Measurements from ENCODE around the gene KRTAP10-12. TPM values are rescaled to one million over a fixed set of nuclear protein-coding genes. Genes with fewer than 3 reads are reported as not detected.

Gene KRTAP10-12
- total RNA-seq, 3 donors from 2014 or later = not detected

- Mint-ChIP-seq H3K27me3 (ENCODE audit: low read depth) (peaks cover 62% of the 10 kb centered on the region), H3K4me1 (ENCODE audit: low read depth) (peaks cover 10% of the 10 kb centered on the region), H3K9me3 (no peaks in the 10 kb centered on the region), H3K36me3 (ENCODE audit: insufficient read depth) (no peaks in the 10 kb centered on the region), H3K4me3 (peak overlapping the region; percentile 69)
- ATAC-seq (peak; percentile 58 to 67), DNase-seq (no peak)
These were observed 26.5 kb downstream of the KRTAP10-12 start for GRCh38 chr21:44723177-44724131.

DNA sequence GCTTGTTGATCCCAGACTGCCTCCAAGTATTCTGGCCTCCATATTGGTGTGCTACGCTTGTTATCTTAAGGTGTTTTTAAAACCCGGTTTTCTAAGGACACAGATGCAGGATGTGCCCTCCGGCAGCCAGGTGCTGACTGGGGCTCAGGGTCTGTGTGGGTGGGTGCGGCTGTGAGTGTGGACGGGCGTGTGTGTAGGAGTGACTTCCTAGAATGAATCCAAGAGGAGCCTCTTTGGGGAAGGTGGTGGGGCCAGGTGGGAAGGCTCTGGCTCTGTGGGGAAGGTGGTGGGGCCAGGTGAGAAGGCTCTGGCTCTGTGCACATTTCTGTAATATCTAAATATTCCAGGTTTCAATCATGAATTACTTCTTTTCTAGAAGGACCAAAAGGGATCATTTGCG is 27.2 kb downstream of the KRTAP10-12 start:
- Mint-ChIP-seq H3K9me3 (no peaks in the 10 kb centered on the region), H3K27me3 (ENCODE audit: low read depth) (peaks cover 59% of the 10 kb centered on the region), H3K4me1 (ENCODE audit: low read depth) (peaks cover 10% of the 10 kb centered on the region), H3K36me3 (ENCODE audit: insufficient read depth) (no peaks in the 10 kb centered on the region), H3K4me3 (no peak overlapping the region)
- DNase-seq (no peak), ATAC-seq (no peak)

GRCh38 chr21:44724926-44725325 is 28.0 kb downstream of the KRTAP10-12 start:
- Mint-ChIP-seq H3K4me3 (no peak overlapping the region), H3K4me1 (ENCODE audit: low read depth) (peaks cover 10% of the 10 kb centered on the region), H3K27me3 (ENCODE audit: low read depth) (peaks cover 54% of the 10 kb centered on the region), H3K36me3 (ENCODE audit: insufficient read depth) (no peaks in the 10 kb centered on the region), H3K9me3 (no peaks in the 10 kb centered on the region)
- ATAC-seq = no peak
- DNase-seq = no peak

DNA sequence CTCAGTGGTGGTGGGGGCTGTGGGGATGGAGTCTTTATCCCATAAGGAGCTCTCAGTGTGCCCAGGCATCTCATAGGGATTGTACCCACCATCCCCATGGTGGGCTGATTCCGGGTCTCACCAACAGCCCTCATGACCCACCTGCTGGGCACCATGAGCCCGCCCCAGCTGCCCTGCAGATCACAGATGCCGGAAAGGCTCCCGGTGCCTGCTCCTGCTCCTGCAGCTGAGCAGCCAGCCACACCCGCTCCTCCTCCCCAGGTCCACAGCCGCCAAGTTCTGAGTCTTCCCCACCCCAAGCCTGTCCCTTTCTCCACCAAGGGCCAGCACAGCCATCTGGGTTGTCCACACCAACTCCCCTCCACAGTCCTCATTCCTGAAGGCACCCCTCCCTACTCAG is 29.9 kb downstream of the KRTAP10-12 start:
- ATAC-seq = no peak
- Mint-ChIP-seq H3K9me3 (no peaks in the 10 kb centered on the region), H3K4me3 (no peak overlapping the region), H3K27me3 (ENCODE audit: low read depth) (peaks cover 41% of the 10 kb centered on the region), H3K4me1 (ENCODE audit: low read depth) (peaks cover 10% of the 10 kb centered on the region), H3K36me3 (ENCODE audit: insufficient read depth) (no peaks in the 10 kb centered on the region)
- DNase-seq = no peak

DNA sequence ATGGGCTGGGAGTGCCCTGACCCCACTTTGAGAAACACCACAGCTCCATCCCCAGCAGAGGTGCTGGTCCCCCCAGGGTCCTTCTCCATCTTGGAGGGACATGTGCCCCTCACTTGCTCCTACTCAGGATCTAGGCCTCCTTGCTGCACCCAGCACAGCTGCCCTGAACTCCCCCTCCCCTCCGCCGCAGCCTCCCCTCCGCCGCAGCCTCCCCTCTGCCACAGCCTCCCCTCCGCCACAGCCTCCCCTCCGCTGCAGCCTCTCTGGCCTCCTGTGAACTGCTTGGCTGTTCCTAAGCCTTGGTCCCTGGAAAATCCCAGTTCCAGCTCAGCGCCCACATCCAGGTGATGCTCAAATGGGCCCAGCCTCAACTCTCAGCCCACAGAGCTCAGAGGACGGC is 30.3 kb downstream of the KRTAP10-12 start:
- no peaks in the 10 kb centered on the region for H3K9me3 Mint-ChIP-seq
- H3K27me3 Mint-ChIP-seq (ENCODE audit: low read depth) = peaks cover 41% of the 10 kb centered on the region
- H3K4me3 Mint-ChIP-seq = no peak overlapping the region
- no peak for ATAC-seq
- H3K4me1 Mint-ChIP-seq (ENCODE audit: low read depth) = peaks cover 10% of the 10 kb centered on the region
- H3K36me3 Mint-ChIP-seq (ENCODE audit: insufficient read depth) = no peaks in the 10 kb centered on the region
- no peak for DNase-seq

- peaks cover 38% of the 10 kb centered on the region for H3K27me3 Mint-ChIP-seq (ENCODE audit: low read depth)
- no peak for ATAC-seq
- no peak for DNase-seq
- H3K4me1 Mint-ChIP-seq (ENCODE audit: low read depth) = peaks cover 9% of the 10 kb centered on the region
- no peaks in the 10 kb centered on the region for H3K36me3 Mint-ChIP-seq (ENCODE audit: insufficient read depth)
- no peaks in the 10 kb centered on the region for H3K9me3 Mint-ChIP-seq
- no peak overlapping the region for H3K4me3 Mint-ChIP-seq
These were observed 30.8 kb downstream of the KRTAP10-12 start for GRCh38 chr21:44727757-44728156.

- Mint-ChIP-seq H3K27me3 (ENCODE audit: low read depth) (peaks cover 32% of the 10 kb centered on the region), H3K4me1 (ENCODE audit: low read depth) (peaks cover 3% of the 10 kb centered on the region), H3K4me3 (no peak overlapping the region), H3K36me3 (ENCODE audit: insufficient read depth) (no peaks in the 10 kb centered on the region), H3K9me3 (no peaks in the 10 kb centered on the region)
- DNase-seq = no peak
- no peak for ATAC-seq
These were observed 31.7 kb downstream of the KRTAP10-12 start for GRCh38 chr21:44728716-44729115.

- H3K9me3 Mint-ChIP-seq = no peaks in the 10 kb centered on the region
- DNase-seq = no peak
- peaks cover 27% of the 10 kb centered on the region for H3K27me3 Mint-ChIP-seq (ENCODE audit: low read depth)
- H3K4me1 Mint-ChIP-seq (ENCODE audit: low read depth) = no peaks in the 10 kb centered on the region
- no peak for ATAC-seq
- H3K36me3 Mint-ChIP-seq (ENCODE audit: insufficient read depth) = no peaks in the 10 kb centered on the region
- H3K4me3 Mint-ChIP-seq = no peak overlapping the region
These were observed 32.5 kb downstream of the KRTAP10-12 start for GRCh38 chr21:44729336-44730027.

GRCh38 chr21:44730028-44730395 is 33.0 kb downstream of the KRTAP10-12 start:
- DNase-seq (no peak), ATAC-seq (no peak)
- H3K4me3 Mint-ChIP-seq = no peak overlapping the region
- peaks cover 24% of the 10 kb centered on the region for H3K27me3 Mint-ChIP-seq (ENCODE audit: low read depth)
- no peaks in the 10 kb centered on the region for H3K4me1 Mint-ChIP-seq (ENCODE audit: low read depth)
- H3K36me3 Mint-ChIP-seq (ENCODE audit: insufficient read depth) = no peaks in the 10 kb centered on the region
- H3K9me3 Mint-ChIP-seq = no peaks in the 10 kb centered on the region

DNA sequence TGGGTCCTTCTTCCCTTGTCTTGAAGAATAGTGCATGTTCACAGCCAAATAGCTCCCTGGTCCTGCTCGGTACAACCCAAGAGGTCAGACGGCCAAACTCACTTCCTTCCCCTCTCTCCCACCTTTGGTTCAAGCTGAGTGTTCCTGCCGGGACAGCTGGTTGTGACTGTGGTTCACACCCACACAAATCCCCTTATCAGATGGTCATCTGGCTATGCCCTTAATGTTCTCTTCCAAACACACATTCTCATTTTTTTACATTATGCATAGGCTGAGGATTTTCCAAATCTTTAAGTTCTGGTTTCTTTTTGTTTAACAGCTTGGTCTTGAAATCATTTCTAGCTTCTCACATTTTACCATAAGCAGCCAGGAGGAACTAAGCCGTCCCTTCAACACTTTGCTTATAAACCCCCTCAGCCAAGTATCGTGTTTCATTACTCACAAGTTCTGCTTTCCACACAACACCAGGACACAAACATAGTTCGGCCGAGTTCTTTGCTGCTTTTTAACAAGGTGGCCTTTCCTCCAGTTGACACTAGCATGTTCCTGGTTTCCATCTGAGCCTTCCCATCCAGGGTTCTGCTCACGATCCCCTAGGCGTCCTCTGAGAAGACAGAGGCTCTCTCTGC is 34.1 kb downstream of the KRTAP10-12 start:
- H3K4me1 Mint-ChIP-seq (ENCODE audit: low read depth) = no peaks in the 10 kb centered on the region
- H3K27me3 Mint-ChIP-seq (ENCODE audit: low read depth) = peaks cover 16% of the 10 kb centered on the region
- no peaks in the 10 kb centered on the region for H3K36me3 Mint-ChIP-seq (ENCODE audit: insufficient read depth)
- ATAC-seq (no peak), DNase-seq (no peak)
- no peak overlapping the region for H3K4me3 Mint-ChIP-seq
- no peaks in the 10 kb centered on the region for H3K9me3 Mint-ChIP-seq

DNA sequence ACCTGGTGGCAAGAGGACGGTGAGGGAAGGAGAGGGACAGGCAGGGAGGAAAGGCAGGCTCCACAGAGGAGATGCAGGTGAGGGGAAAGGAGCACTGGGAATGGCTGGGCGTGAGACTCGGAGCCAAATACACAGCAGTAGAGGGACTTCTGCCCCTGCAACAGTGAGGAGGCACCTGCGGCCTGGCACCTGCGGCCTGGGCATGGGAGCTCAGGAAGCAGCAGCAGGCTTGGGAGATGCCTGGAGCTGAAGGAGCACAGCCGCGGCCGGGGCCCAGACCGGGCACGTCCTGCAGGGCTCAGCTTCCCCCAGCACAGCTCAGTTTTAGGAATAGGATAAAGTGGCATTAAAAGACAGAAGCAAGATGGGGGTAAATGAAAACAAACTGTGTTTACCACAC is 35.3 kb downstream of the KRTAP10-12 start:
- ATAC-seq (no peak), DNase-seq (no peak)
- Mint-ChIP-seq H3K36me3 (ENCODE audit: insufficient read depth) (no peaks in the 10 kb centered on the region), H3K27me3 (ENCODE audit: low read depth) (peaks cover 12% of the 10 kb centered on the region), H3K4me1 (ENCODE audit: low read depth) (no peaks in the 10 kb centered on the region), H3K9me3 (no peaks in the 10 kb centered on the region), H3K4me3 (no peak overlapping the region)

- DNase-seq (no peak), ATAC-seq (no peak)
- no peaks in the 10 kb centered on the region for H3K36me3 Mint-ChIP-seq (ENCODE audit: insufficient read depth)
- peaks cover 6% of the 10 kb centered on the region for H3K27me3 Mint-ChIP-seq (ENCODE audit: low read depth)
- no peaks in the 10 kb centered on the region for H3K9me3 Mint-ChIP-seq
- peaks cover 2% of the 10 kb centered on the region for H3K4me1 Mint-ChIP-seq (ENCODE audit: low read depth)
- H3K4me3 Mint-ChIP-seq = no peak overlapping the region
These were observed 36.0 kb downstream of the KRTAP10-12 start for GRCh38 chr21:44732956-44733355.

DNA sequence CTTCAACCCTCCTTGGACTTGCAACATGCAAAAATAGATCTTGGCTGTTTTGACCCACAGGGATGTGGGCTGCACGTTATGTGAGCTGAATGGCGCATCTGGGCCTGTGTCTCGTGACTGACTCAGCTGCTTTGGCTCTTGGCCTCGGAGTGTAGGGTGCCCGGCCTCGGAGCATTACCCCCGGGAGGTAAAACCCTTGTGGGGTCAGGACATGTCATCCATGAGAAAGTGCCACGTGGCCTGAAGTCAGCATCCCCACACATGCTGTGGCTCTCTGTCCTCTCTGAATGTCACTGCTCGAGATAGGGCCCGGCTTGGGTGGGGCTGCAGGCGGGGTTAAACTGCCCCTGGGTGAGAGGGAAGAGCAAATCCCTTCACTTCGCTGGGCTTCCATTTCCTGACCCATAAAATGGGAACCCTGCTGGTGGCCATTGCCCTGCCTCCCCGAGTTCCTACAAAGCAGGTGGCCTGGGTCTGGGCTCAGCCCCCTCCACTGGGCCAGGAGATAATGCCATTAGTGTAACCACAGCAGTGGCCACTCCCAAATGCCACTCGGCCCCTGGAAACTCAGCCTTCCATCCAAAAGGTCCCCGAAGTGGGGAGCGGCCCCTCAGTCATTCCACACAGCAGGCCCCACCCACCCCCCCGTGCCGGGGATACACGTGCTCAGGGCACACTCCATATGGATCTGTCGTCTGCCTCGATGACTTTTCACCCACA is 37.2 kb downstream of the KRTAP10-12 start:
- Mint-ChIP-seq H3K4me3 (no peak overlapping the region), H3K9me3 (no peaks in the 10 kb centered on the region), H3K4me1 (ENCODE audit: low read depth) (peaks cover 2% of the 10 kb centered on the region), H3K36me3 (ENCODE audit: insufficient read depth) (no peaks in the 10 kb centered on the region), H3K27me3 (ENCODE audit: low read depth) (no peaks in the 10 kb centered on the region)
- ATAC-seq = no peak
- DNase-seq = no peak

GRCh38 chr21:44734841-44735240 is 37.9 kb downstream of the KRTAP10-12 start:
- no peak for DNase-seq
- Mint-ChIP-seq H3K9me3 (no peaks in the 10 kb centered on the region), H3K36me3 (ENCODE audit: insufficient read depth) (no peaks in the 10 kb centered on the region), H3K4me3 (no peak overlapping the region), H3K27me3 (ENCODE audit: low read depth) (no peaks in the 10 kb centered on the region), H3K4me1 (ENCODE audit: low read depth) (peaks cover 2% of the 10 kb centered on the region)
- ATAC-seq = no peak

Measured in activated T-cell treated with anti-CD3 and anti-CD28 coated beads, Interleukin-2, amount 50 U/mL, for 4 hours (primary cell).